Uterus (tissue), 2 donors: Measurements from ENCODE around the gene POLRMT.

Experiments used
- CTCF ChIP-seq, 4 experiments: fragments of 200-600 bp in 2 of 4; fragments of 450-650 bp in 2 of 4; sonication (generic) in 2 of 4; IDR thresholded peaks; one replicate each; pipeline ENCODE4 v1.5.1; 2016 to 2019; ENCODE audit warnings: antibody characterized with exemption in 4 of 4, mild to moderate bottlenecking in 2 of 4, moderate library complexity in 1 of 4
- POLR2A ChIP-seq, 2 donors: fragments of 450-650 bp; IDR thresholded peaks; one replicate each; pipeline ENCODE4 v1.6.1; 2016; ENCODE audit warnings: antibody characterized with exemption in 2 of 2, mild to moderate bottlenecking in 1 of 2, moderate library complexity in 1 of 2

GRCh38 chr19:583198-583967 lies 50.0 kb downstream of the POLRMT start:
- TF ChIP-seq CTCF (IDR thresholded peaks at IDR 0.05) (no peak), POLR2A (IDR thresholded peaks at IDR 0.05) (no peak)
